COLO829 (cell line): ENCODE measurements around the gene PREB.
"Not testable (repeated sequence)": the region's sequence is repeated elsewhere in the genome, so short reads cannot be mapped to it uniquely, and the experiment has no call there.

Experiments
- DNase-seq: peaks from one replicate; pipeline ENCODE4 v3.0.0; 2012; ENCODE audit warnings: low spot score

Gene PREB

GRCh38 chr2:27125104-27125503 lies 9.3 kb downstream of the PREB start:
- DNase-seq = no peak

- DNase-seq = no peak
Measured at GRCh38 chr2:27123302-27124150, 10.9 kb downstream of the PREB start, which contains the start of gene ABHD1. Gene ABHD1 (plus strand): TSS chr2:27123815. CDS start chr2:27123949, 134 bp downstream.

GRCh38 chr2:27122791-27123190 lies 11.6 kb downstream of the PREB start:
- DNase-seq = no peak

- DNase-seq = no peak
Measured at GRCh38 chr2:27121906-27122305, 12.5 kb downstream of the PREB start.

- not testable (repeated sequence) for DNase-seq
Measured at GRCh38 chr2:27119330-27119670, 15.1 kb downstream of the PREB start.

- DNase-seq = no peak
Measured at GRCh38 chr2:27118525-27119329, 15.7 kb downstream of the PREB start, which contains the start of gene CGREF1. Gene CGREF1 (minus strand): TSS chr2:27119128. CDS start chr2:27104366, 14,762 bp downstream.

- DNase-seq = no peak
Measured at GRCh38 chr2:27117995-27118524, 16.4 kb downstream of the PREB start.

- no peak for DNase-seq
Measured at GRCh38 chr2:27115519-27115918, 18.9 kb downstream of the PREB start.

- not testable (repeated sequence) for DNase-seq
Measured at GRCh38 chr2:27111392-27112078, 22.9 kb downstream of the PREB start.

GRCh38 chr2:27110603-27111352 lies 23.7 kb downstream of the PREB start:
- not testable (repeated sequence) for DNase-seq

GRCh38 chr2:27109083-27109482 lies 25.4 kb downstream of the PREB start:
- DNase-seq = no peak

- DNase-seq = no peak
Measured at GRCh38 chr2:27108221-27108620, 26.2 kb downstream of the PREB start.

GRCh38 chr2:27105981-27106380 lies 28.5 kb downstream of the PREB start:
- no peak for DNase-seq

- DNase-seq = no peak
Measured at GRCh38 chr2:27102329-27102728, 32.1 kb downstream of the PREB start.

- no peak for DNase-seq
Measured at GRCh38 chr2:27100036-27100435, 34.4 kb downstream of the PREB start.

GRCh38 chr2:27099334-27099955 lies 35.0 kb downstream of the PREB start:
- DNase-seq = no peak

- no peak for DNase-seq
Measured at GRCh38 chr2:27097341-27097740, 37.1 kb downstream of the PREB start.

- DNase-seq = no peak
Measured at GRCh38 chr2:27096748-27097297, 37.6 kb downstream of the PREB start.

- peak; percentile 76 for DNase-seq
Measured at GRCh38 chr2:27095745-27096651, 38.4 kb downstream of the PREB start.

GRCh38 chr2:27095427-27095744 lies 39.0 kb downstream of the PREB start:
- no peak for DNase-seq
